DND-41 (cell line): Measurements from ENCODE around the gene ZNF22.

Source experiments
- ATAC-seq: fragments of 200-7000 bp; cut with Tn5 transposase; 3 replicates; pipeline ENCODE4 v1.9.1; 2021; ENCODE audit warnings: low read depth; ENCODE audit not compliant: insufficient read depth
- DNase-seq: peaks from one replicate; pipeline ENCODE4 v3.0.0-alpha.2; 2020
- H2AFZ ChIP-seq: 2 replicates; pipeline ENCODE4 v1.6.0; 2012; ENCODE audit warnings: low read depth, low read length
- H3K27ac ChIP-seq: 2 replicates; pipeline ENCODE4 v1.5.1; 2012; ENCODE audit warnings: low read length, inconsistent platforms
- H3K27me3 ChIP-seq: fragments of 200-600 bp; sonication (generic); 2 replicates; pipeline ENCODE4 v1.6.0; 2012; ENCODE audit warnings: low read length, mild to moderate bottlenecking, inconsistent platforms; ENCODE audit not compliant: insufficient read depth, poor library complexity
- H3K36me3 ChIP-seq: 2 replicates; pipeline ENCODE4 v1.5.1; 2012; ENCODE audit warnings: low read length, inconsistent platforms; ENCODE audit not compliant: insufficient read depth
- H3K4me1 ChIP-seq: 2 replicates; pipeline ENCODE4 v1.5.1; 2012; ENCODE audit warnings: mild to moderate bottlenecking, low read length; ENCODE audit not compliant: insufficient read depth
- H3K4me2 ChIP-seq: 2 replicates; pipeline ENCODE4 v1.6.0; 2012; ENCODE audit warnings: mild to moderate bottlenecking, moderate library complexity, low read length, inconsistent platforms; ENCODE audit not compliant: insufficient read depth
- H3K4me3 ChIP-seq, 2 experiments: fragments of 200-600 bp in 1 of 2; shearing (Covaris generic) in 1 of 2; 2 replicates each; pipeline ENCODE4 v1.5.1; 2012 to 2016; ENCODE audit warnings: inconsistent platforms in 2 of 2, low read length in 2 of 2, mild to moderate bottlenecking in 2 of 2, low read depth in 1 of 2, moderate library complexity in 1 of 2
- H3K79me2 ChIP-seq: 2 replicates; pipeline ENCODE4 v1.6.0; 2012; ENCODE audit warnings: low read length, inconsistent platforms; ENCODE audit not compliant: insufficient read depth
- H3K9ac ChIP-seq: 2 replicates; pipeline ENCODE4 v1.6.0; 2012; ENCODE audit warnings: low read depth, mild to moderate bottlenecking, inconsistent platforms, low read length, moderate library complexity
- H3K9me3 ChIP-seq: 2 replicates; pipeline ENCODE4 v1.5.1; 2012; ENCODE audit warnings: low read length, moderate library complexity, mild to moderate bottlenecking, inconsistent platforms; ENCODE audit not compliant: insufficient read depth, severe bottlenecking
- H4K20me1 ChIP-seq: 2 replicates; pipeline ENCODE4 v1.6.0; 2012; ENCODE audit warnings: low read length; ENCODE audit not compliant: insufficient read depth
- EZH2 ChIP-seq: IDR thresholded peaks from 3 replicates; pipeline ENCODE4 v1.6.1; 2012; ENCODE audit warnings: borderline replicate concordance, low read depth, mild to moderate bottlenecking, moderate library complexity, low read length, inconsistent platforms; ENCODE audit not compliant: severe bottlenecking
- TF ChIP-seq, protein P1 (sequence below): IDR thresholded peaks from 2 replicates; pipeline ENCODE4 v1.5.1; 2012; ENCODE audit warnings: borderline replicate concordance, low read length, moderate library complexity, mild to moderate bottlenecking; ENCODE audit not compliant: poor library complexity, severe bottlenecking; ENCODE audit errors: extremely low read depth

The ZNF22 gene

DNA sequence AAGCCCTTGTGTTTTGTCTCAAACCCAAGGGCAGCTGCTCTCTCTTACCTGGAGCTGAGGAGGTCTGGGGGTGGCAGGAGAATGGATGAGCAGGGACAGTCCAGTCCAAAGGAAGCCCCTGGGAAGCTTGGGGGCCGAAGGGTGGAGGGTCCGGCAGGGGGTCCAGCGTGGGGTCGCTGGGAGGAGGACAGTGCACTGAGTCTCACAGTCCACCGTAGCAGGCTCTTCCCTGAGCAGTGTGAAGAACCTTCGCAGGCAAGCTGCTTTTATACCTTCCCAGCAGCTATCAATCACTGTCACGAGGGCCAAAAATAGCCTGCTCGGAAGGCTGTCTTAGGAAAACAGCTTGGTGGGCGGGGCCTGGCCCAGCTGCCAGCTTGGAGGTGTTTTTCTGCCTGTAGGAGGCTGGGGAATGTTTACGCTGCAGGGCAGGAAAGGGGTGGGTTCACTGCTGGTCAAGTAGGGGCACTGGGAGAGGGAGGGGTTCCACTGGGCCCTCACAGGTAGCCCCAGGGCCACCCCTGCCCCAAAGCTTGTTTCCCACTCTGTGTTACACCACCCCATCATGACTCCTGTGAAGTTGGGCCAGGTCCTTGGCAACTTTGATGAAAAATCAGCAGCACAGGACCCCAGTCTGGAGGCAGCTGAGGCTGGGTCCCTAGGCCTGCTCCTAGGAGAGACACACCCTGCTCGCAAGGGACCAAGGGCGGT is 22.0 kb upstream of the ZNF22 start, which contains the start of gene DEPP1:
Gene DEPP1 (minus strand): TSS at position 240 of the 711 bp plus-strand sequence. CDS start 779 bp downstream, outside the sequence.
- Histone ChIP-seq H2AFZ (no peak within 1 kb of the TSS), H3K79me2 (no peaks in the 10 kb centered on the region), H3K4me1 (peaks cover 21% of the 10 kb centered on the region), H3K27ac (no peak within 1 kb of the TSS), H3K4me3 (no peak within 1 kb of the TSS), H3K9me3 (no peaks in the 10 kb centered on the region), H3K27me3 (no peaks in the 10 kb centered on the region), H4K20me1 (no peaks in the 10 kb centered on the region), H3K9ac (no peak within 1 kb of the TSS), H3K36me3 (no peaks in the 10 kb centered on the region), H3K4me2 (no peak within 1 kb of the TSS)
- DNase-seq = no peak
- TF ChIP-seq, protein P1, sequence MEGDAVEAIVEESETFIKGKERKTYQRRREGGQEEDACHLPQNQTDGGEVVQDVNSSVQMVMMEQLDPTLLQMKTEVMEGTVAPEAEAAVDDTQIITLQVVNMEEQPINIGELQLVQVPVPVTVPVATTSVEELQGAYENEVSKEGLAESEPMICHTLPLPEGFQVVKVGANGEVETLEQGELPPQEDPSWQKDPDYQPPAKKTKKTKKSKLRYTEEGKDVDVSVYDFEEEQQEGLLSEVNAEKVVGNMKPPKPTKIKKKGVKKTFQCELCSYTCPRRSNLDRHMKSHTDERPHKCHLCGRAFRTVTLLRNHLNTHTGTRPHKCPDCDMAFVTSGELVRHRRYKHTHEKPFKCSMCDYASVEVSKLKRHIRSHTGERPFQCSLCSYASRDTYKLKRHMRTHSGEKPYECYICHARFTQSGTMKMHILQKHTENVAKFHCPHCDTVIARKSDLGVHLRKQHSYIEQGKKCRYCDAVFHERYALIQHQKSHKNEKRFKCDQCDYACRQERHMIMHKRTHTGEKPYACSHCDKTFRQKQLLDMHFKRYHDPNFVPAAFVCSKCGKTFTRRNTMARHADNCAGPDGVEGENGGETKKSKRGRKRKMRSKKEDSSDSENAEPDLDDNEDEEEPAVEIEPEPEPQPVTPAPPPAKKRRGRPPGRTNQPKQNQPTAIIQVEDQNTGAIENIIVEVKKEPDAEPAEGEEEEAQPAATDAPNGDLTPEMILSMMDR = no peak
- TF ChIP-seq EZH2 = no peak
- ATAC-seq = no peak

DNA sequence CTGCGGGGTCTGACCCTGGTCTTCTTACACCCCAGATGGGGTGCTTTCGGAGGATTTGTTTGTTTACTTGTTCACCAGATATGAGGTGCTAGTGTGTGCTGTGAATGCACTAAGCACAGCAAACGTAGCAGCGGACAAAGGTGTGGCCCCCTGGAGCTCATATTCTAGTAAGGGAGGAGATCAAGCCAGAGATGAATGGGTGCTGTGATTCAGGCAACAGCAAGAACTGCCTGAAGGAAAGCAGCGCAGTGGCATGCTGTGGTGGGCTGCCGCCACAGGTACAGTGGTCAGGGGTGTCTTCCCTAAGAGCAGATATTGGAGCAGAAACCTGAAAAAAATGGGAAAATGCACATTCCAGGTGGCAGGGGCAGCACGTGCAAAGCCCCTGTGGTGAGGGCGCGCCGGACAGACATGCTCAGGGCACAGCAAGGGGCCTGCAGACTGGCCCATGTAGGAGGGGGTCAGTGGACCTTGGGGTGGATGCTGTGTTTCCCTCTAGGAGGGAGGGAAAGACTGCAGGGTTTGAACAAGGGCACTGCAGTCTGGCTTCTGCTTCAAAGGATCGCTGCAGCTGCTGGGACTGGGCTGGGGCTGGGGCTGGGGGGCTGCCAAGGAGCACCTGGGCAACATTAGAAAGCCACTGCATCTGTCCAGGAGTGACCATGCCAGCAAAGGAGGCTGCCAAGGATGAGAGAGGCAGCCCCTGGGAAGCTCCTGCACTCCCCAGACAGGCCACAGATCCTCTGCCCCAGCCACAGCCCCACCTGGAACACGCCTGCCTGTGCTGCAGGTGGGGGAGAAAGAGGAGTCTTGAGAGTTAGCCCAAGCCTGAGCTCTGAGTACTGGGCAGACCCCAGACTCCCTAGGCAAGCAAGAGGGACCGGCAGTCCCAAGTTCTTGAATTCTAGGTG is 21.2 kb upstream of the ZNF22 start:
- Histone ChIP-seq H3K9me3 (no peaks in the 10 kb centered on the region), H3K79me2 (no peaks in the 10 kb centered on the region), H4K20me1 (no peaks in the 10 kb centered on the region), H3K27me3 (no peaks in the 10 kb centered on the region), H3K36me3 (no peaks in the 10 kb centered on the region), H3K4me3 (no peak overlapping the region), H2AFZ (no peak overlapping the region), H3K4me2 (no peak overlapping the region), H3K27ac (no peak overlapping the region), H3K9ac (no peak overlapping the region), H3K4me1 (peaks cover 14% of the 10 kb centered on the region)
- DNase-seq (no peak), ATAC-seq (no peak)
- no peak for TF ChIP-seq EZH2
- TF ChIP-seq, protein P1 = no peak

DNA sequence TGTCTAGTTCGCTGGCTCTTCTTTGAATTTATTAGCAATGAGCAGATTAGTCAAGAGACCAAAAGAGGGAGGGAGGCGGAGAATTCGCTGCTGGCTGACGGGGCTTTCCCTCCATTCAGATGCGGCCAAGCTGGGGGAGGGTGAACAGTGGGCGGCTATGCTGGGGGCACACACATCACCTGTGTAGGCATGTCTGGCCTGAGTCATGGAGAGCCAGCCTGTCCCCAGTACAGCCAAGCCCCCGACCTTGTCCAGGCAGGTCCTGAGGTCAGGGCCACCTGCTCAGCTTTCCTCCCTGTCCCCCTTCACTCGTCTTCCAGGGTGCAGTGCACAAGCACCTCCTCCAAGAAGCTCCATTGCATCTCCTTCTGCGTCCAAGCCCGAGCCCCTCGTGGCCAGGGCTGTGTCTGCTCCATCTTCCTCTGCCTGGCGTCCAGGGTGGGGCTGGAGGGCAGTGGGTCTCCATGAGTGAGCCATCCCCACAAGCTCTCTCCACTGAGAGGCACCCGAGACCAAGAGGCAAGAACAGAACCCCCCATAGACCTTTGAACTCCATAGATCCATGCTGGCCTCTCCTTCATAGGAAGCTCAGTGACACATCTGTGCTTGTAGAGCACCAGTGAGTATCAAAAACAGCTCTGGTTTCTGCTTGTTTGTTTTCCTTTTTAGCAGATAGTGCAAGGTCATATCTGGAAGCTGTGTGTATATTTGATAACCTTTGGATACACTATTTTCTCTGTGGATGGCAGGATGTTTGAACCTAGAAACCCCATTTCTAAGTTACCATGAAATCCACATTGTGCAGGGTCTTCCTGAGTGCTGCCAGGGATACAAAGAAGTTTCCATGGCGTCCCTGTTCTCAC is 20.2 kb upstream of the ZNF22 start:
- Histone ChIP-seq H3K36me3 (no peaks in the 10 kb centered on the region), H3K27ac (no peak overlapping the region), H3K27me3 (no peaks in the 10 kb centered on the region), H3K4me3 (no peak overlapping the region), H3K4me2 (no peak overlapping the region), H3K9me3 (no peaks in the 10 kb centered on the region), H3K4me1 (peaks cover 5% of the 10 kb centered on the region), H3K9ac (no peak overlapping the region), H2AFZ (no peak overlapping the region), H4K20me1 (no peaks in the 10 kb centered on the region), H3K79me2 (no peaks in the 10 kb centered on the region)
- no peak for DNase-seq
- ATAC-seq = no peak
- TF ChIP-seq EZH2 = no peak
- TF ChIP-seq, protein P1 = no peak
